ENCODE measurements around the gene GLP2R. TPM values are rescaled to one million over a fixed set of nuclear protein-coding genes. Genes with fewer than 3 reads are reported as not detected.

GLP2R gene
- total and polyA plus RNA-seq, 2 experiments from 2014 or later: not detected

GRCh38 chr17:9900044-9900594, 74.4 kb downstream of the GLP2R start:
- no peak overlapping the region for H2AFZ ChIP-seq
- no peaks in the 10 kb centered on the region for H4K20me1 ChIP-seq (replicated peaks; ENCODE audit: insufficient read depth)
- no peaks in the 10 kb centered on the region for H3K9me2 ChIP-seq (ENCODE audit: insufficient read depth)
- peaks cover 6% of the 10 kb centered on the region for H3K4me1 Mint-ChIP-seq
- H3F3A ChIP-seq (replicated peaks; ENCODE audit: low read depth): no peaks in the 10 kb centered on the region
- no peaks in the 10 kb centered on the region; the same call in 2 of the 3 replicates for H3K36me3 Mint-ChIP-seq (ENCODE audit: low read depth)
- H3K27ac ChIP-seq (ENCODE audit: low read depth): no peak overlapping the region
- peaks cover 1% of the 10 kb centered on the region for H3K27me3 Mint-ChIP-seq (ENCODE audit: insufficient read depth, low read depth, poor library complexity)
- no peaks in the 10 kb centered on the region for H3K79me2 ChIP-seq (replicated peaks; ENCODE audit: insufficient read depth)
- H3K4me3 ChIP-seq: no peak overlapping the region
- TF ChIP-seq ETS1 (IDR thresholded peaks at IDR 0.05) (no peak), CREB1 (CRISPR knock-in tag; IDR thresholded peaks at IDR 0.05; ENCODE audit: low read depth) (no peak), CTCF (conservative IDR thresholded peaks at IDR 0.05; ENCODE audit: low read depth in 2 of 2) (no peak), POLR2AphosphoS5 (IDR thresholded peaks at IDR 0.05; ENCODE audit: low read depth) (no peak), ZNF462 (CRISPR knock-in tag; IDR thresholded peaks at IDR 0.05) (no peak), ZNF331 (CRISPR knock-in tag; IDR thresholded peaks at IDR 0.05; ENCODE audit: low read depth) (no peak), ZNF114 (CRISPR knock-in tag; IDR thresholded peaks at IDR 0.05) (no peak), NANOG (IDR thresholded peaks at IDR 0.05; ENCODE audit: borderline replicate concordance) (no peak), REST (IDR thresholded peaks at IDR 0.05; ENCODE audit: unreplicated experiment) (no peak), EZH2phosphoT487 (IDR thresholded peaks at IDR 0.05; ENCODE audit: unreplicated experiment) (no peak), JUNB (IDR thresholded peaks at IDR 0.05; ENCODE audit: unreplicated experiment) (no peak), EZH2 (IDR thresholded peaks at IDR 0.05; ENCODE audit: low read depth, unreplicated experiment) (no peak), STAT1 (IDR thresholded peaks at IDR 0.05; ENCODE audit: unreplicated experiment) (no peak)
- ATAC-seq (no peak), DNase-seq (ENCODE audit: low spot score) (no peak)
- no peak overlapping the region for H3K4me2 ChIP-seq
- no peaks in the 10 kb centered on the region for H3K27me3 ChIP-seq (ENCODE audit: insufficient read depth)
- no peak overlapping the region; the same call in 1 of the 2 replicates for H3K27ac Mint-ChIP-seq
- H3K4me3 Mint-ChIP-seq: no peak overlapping the region
- no peaks in the 10 kb centered on the region; the same call in 1 of the 2 replicates for H3K36me3 ChIP-seq (ENCODE audit: insufficient read depth)
- H3K4me1 ChIP-seq (ENCODE audit: insufficient read depth): no peaks in the 10 kb centered on the region
- no peaks in the 10 kb centered on the region for H3K9me3 Mint-ChIP-seq
